Panc1 (cell line): ENCODE results near the gene POLR2F. TPM values are rescaled to one million over a fixed set of nuclear protein-coding genes. Genes with fewer than 3 reads are reported as not detected.

ENCODE experiments used
- ATAC-seq: fragments of 200-7000 bp; cut with Tn5 transposase; 2 replicates; pipeline ENCODE4 v1.9.1; 2020; ENCODE audit warnings: mild to moderate bottlenecking, moderate library complexity
- BruUV-seq: library from RNA; stranded (reverse); fragments of 400-500 nt; replicated peaks from 2 replicates; lab custom pipeline; 2021; lab: Mats Ljungman, UMichigan
- CTCF ChIA-PET: fragments of 300-600 bp; sonication (Branson Sonifier 250); formaldehyde crosslinking; loops from one replicate; lab custom pipeline; 2022; ENCODE audit warnings: antibody characterized with exemption; lab: Charles Lee
- POLR2A ChIA-PET: fragments of 300-600 bp; sonication (Branson Sonifier 250); formaldehyde crosslinking; loops from one replicate; lab custom pipeline; 2022; ENCODE audit warnings: antibody characterized with exemption; lab: Charles Lee
- DNase-seq: peaks from one replicate; pipeline ENCODE4 v3.0.0-alpha.2; 2010; ENCODE audit warnings: low read depth, low spot score
- H3K27ac ChIP-seq: 2 replicates; pipeline ENCODE4 v1.5.1; 2011; ENCODE audit warnings: mild to moderate bottlenecking, low read length, inconsistent platforms
- H3K27me3 ChIP-seq: fragments of 200-500 bp; sonication (Bioruptor generic); 2 replicates; pipeline ENCODE4 v1.6.0; 2014; ENCODE audit warnings: low read length, inconsistent platforms; ENCODE audit not compliant: control insufficient read depth, insufficient read depth
- H3K36me3 ChIP-seq: fragments of 200-500 bp; sonication (Bioruptor generic); 2 replicates; pipeline ENCODE4 v1.5.1; 2014; ENCODE audit warnings: inconsistent platforms, mild to moderate bottlenecking, low read length, moderate library complexity; ENCODE audit not compliant: control insufficient read depth, insufficient read depth
- H3K4me1 ChIP-seq: 2 replicates; pipeline ENCODE4 v1.5.1; 2011; ENCODE audit warnings: inconsistent platforms, mild to moderate bottlenecking, low read length, moderate library complexity; ENCODE audit not compliant: control insufficient read depth, insufficient read depth
- H3K4me3 ChIP-seq, 2 experiments: 2 replicates each; pipeline ENCODE4 v1.5.1; 2011 to 2012; ENCODE audit warnings: low read depth in 2 of 2, low read length in 2 of 2, mild to moderate bottlenecking in 2 of 2, inconsistent platforms in 1 of 2, moderate library complexity in 1 of 2
- H3K9me3 ChIP-seq: fragments of 200-500 bp; sonication (Bioruptor generic); 2 replicates; pipeline ENCODE4 v1.5.1; 2014; ENCODE audit warnings: low read depth, mild to moderate bottlenecking, inconsistent platforms, low read length, moderate library complexity; ENCODE audit not compliant: control insufficient read depth, insufficient read depth
- POLR2AphosphoS5 ChIP-seq: IDR thresholded peaks from 2 replicates; pipeline ENCODE4 v1.6.1; 2012; ENCODE audit warnings: mild to moderate bottlenecking, low read depth, low read length, moderate library complexity
- SIN3A ChIP-seq: IDR thresholded peaks from 2 replicates; pipeline ENCODE4 v1.6.1; 2012; ENCODE audit warnings: low read depth, mild to moderate bottlenecking, low read length, moderate library complexity, borderline replicate concordance; ENCODE audit not compliant: insufficient read depth
- TCF7L2 ChIP-seq: IDR thresholded peaks from 2 replicates; pipeline ENCODE4 v1.6.1; 2011; ENCODE audit warnings: mild to moderate bottlenecking, low read depth, low read length, inconsistent platforms
- in situ Hi-C: cut with HindIII; loops from 2 replicates; pipeline ENCODE4 v1.10.0; 2016; ENCODE audit warnings: low sequenced_read_pairs, low pct_unique_long_range_greater_than_20kb
- intact Hi-C: fragments of 100-400 bp; cut with micrococcal nuclease; formaldehyde crosslinking; loops from one replicate; pipeline ENCODE4 v1.10.0; 2022; ENCODE audit not compliant: unreplicated experiment
- total RNA-seq: library from RNA; stranded (reverse); gene quantifications from one replicate; pipeline ENCODE4 v1.2.1, GENCODE V29; 2021; ENCODE audit not compliant: unreplicated experiment
- TF ChIP-seq, protein P1 (sequence below), 2 experiments: IDR thresholded peaks; 2 replicates each; pipeline ENCODE4 v1.6.1; 2011 to 2012; ENCODE audit warnings: low read depth in 2 of 2, control low read depth in 1 of 2, low read length in 1 of 2, mild to moderate bottlenecking in 1 of 2, moderate library complexity in 1 of 2; ENCODE audit not compliant: insufficient read depth in 1 of 2
- TF ChIP-seq, protein P2 (sequence below): fragments of 450-650 bp; IDR thresholded peaks from 2 replicates; pipeline ENCODE4 v1.5.1; 2017; ENCODE audit warnings: mild to moderate bottlenecking

POLR2F gene
- total RNA-seq, 1 experiment from 2014 or later, result 89.7 TPM

- no peaks in the 10 kb centered on the region for H3K4me1 ChIP-seq
- CTCF ChIA-PET, result no interaction called here
- H3K36me3 ChIP-seq, result no peaks in the 10 kb centered on the region
- no peak overlapping the region for H3K27ac ChIP-seq
- BruUV-seq, result no TSS peak
- no peaks in the 10 kb centered on the region for H3K27me3 ChIP-seq
- no peak for ATAC-seq
- in situ Hi-C loops (no loop called here), intact Hi-C loops (no loop called here)
- POLR2A ChIA-PET, result interaction anchor here (0.6 kb wide), 1 partner anchor 11 kb away, joined by 3 read pairs; no protein-coding TSS in a partner anchor
- no peak for DNase-seq
- no peaks in the 10 kb centered on the region for H3K9me3 ChIP-seq
- H3K4me3 ChIP-seq, result no peak overlapping the region
- TF ChIP-seq, protein P1, sequence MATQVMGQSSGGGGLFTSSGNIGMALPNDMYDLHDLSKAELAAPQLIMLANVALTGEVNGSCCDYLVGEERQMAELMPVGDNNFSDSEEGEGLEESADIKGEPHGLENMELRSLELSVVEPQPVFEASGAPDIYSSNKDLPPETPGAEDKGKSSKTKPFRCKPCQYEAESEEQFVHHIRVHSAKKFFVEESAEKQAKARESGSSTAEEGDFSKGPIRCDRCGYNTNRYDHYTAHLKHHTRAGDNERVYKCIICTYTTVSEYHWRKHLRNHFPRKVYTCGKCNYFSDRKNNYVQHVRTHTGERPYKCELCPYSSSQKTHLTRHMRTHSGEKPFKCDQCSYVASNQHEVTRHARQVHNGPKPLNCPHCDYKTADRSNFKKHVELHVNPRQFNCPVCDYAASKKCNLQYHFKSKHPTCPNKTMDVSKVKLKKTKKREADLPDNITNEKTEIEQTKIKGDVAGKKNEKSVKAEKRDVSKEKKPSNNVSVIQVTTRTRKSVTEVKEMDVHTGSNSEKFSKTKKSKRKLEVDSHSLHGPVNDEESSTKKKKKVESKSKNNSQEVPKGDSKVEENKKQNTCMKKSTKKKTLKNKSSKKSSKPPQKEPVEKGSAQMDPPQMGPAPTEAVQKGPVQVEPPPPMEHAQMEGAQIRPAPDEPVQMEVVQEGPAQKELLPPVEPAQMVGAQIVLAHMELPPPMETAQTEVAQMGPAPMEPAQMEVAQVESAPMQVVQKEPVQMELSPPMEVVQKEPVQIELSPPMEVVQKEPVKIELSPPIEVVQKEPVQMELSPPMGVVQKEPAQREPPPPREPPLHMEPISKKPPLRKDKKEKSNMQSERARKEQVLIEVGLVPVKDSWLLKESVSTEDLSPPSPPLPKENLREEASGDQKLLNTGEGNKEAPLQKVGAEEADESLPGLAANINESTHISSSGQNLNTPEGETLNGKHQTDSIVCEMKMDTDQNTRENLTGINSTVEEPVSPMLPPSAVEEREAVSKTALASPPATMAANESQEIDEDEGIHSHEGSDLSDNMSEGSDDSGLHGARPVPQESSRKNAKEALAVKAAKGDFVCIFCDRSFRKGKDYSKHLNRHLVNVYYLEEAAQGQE (IDR thresholded peaks at IDR 0.05; ENCODE audit: insufficient read depth in 1 of 2, low read depth in 2 of 2, low read length in 1 of 2), result no peak
- TF ChIP-seq, protein P2, sequence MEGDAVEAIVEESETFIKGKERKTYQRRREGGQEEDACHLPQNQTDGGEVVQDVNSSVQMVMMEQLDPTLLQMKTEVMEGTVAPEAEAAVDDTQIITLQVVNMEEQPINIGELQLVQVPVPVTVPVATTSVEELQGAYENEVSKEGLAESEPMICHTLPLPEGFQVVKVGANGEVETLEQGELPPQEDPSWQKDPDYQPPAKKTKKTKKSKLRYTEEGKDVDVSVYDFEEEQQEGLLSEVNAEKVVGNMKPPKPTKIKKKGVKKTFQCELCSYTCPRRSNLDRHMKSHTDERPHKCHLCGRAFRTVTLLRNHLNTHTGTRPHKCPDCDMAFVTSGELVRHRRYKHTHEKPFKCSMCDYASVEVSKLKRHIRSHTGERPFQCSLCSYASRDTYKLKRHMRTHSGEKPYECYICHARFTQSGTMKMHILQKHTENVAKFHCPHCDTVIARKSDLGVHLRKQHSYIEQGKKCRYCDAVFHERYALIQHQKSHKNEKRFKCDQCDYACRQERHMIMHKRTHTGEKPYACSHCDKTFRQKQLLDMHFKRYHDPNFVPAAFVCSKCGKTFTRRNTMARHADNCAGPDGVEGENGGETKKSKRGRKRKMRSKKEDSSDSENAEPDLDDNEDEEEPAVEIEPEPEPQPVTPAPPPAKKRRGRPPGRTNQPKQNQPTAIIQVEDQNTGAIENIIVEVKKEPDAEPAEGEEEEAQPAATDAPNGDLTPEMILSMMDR, result no peak
- TF ChIP-seq TCF7L2 (no peak), POLR2AphosphoS5 (no peak), SIN3A (no peak)
Measured at GRCh38 chr22:38016182-38017151, 63.0 kb downstream of the POLR2F start.

DNA sequence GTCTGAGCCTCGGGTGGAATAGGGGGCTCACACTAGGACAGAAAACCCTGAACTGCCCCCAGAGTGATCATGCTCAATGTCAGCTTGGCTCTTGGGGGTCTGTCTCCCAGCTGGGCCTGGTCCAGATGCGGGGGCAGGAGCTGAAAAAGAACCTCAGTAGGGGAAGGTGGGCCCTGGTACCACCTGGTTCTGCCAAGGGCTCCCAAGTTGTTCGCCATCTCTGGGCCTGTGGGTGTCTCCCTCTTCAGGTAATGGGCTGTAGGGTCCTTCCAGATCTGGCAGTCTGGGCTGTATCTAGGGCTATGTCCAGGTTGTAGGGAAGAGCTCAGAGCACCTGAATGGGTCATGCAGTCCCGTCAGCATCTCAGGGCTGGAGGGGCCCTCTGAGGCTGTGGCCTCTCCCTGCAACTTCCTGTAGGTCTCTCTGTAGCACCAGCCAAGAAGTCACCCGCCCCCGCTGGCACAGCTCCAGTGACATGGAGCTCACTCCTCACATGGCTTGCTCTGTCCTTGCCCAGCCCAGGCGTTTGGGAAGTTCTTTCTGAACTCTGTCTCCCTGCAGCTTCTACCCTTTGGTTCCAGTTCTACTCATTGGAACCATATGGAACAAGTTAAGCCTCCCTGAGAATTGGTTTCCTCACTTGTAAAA is 63.9 kb downstream of the POLR2F start:
- in situ Hi-C loops (no loop called here), intact Hi-C loops (no loop called here)
- no peak overlapping the region for H3K4me3 ChIP-seq
- H3K36me3 ChIP-seq, result no peaks in the 10 kb centered on the region
- H3K4me1 ChIP-seq, result no peaks in the 10 kb centered on the region
- ATAC-seq (no peak), DNase-seq (no peak)
- TF ChIP-seq POLR2AphosphoS5, result no peak
- no peak for TF ChIP-seq TCF7L2
- TF ChIP-seq, protein P1 (IDR thresholded peaks at IDR 0.05; ENCODE audit: insufficient read depth in 1 of 2, low read depth in 2 of 2, low read length in 1 of 2), result no peak
- TF ChIP-seq, protein P2, result no peak
- TF ChIP-seq SIN3A, result no peak
- H3K27ac ChIP-seq, result no peak overlapping the region
- no peaks in the 10 kb centered on the region for H3K27me3 ChIP-seq
- ChIA-PET POLR2A (interaction anchor here (0.6 kb wide), 1 partner anchor 12 kb away, joined by 3 read pairs; no protein-coding TSS in a partner anchor), CTCF (no interaction called here)
- BruUV-seq, result no TSS peak
- H3K9me3 ChIP-seq, result no peaks in the 10 kb centered on the region
